ENCODE data around the gene VPS8. TPM values are rescaled to one million over a fixed set of nuclear protein-coding genes. Genes with fewer than 3 reads are reported as not detected.

Gene VPS8
- total and polyA plus RNA-seq, 9 of the 15 experiments (the other 6 are each of a cell fraction or from before 2014, with no cell fraction given): 7.2 to 41.0 (median 28.3) TPM

GRCh38 chr3:184927796-184928315, 115.9 kb downstream of the VPS8 start (continued):
- TF ChIP-seq ETS2 (tag; IDR thresholded peaks at IDR 0.05; ENCODE audit: borderline replicate concordance, poor library complexity, severe bottlenecking) (no peak), ZNF143 (CRISPR knock-in tag; IDR thresholded peaks at IDR 0.05) (no peak), ELK1 (CRISPR knock-in tag; IDR thresholded peaks at IDR 0.05) (no peak), MAFG (tag; conservative IDR thresholded peaks at IDR 0.05) (no peak), MAFK (IDR thresholded peaks at IDR 0.05; ENCODE audit: low read length) (no peak), ZNF717 (CRISPR knock-in tag; IDR thresholded peaks at IDR 0.05) (no peak), PRPF4 (IDR thresholded peaks at IDR 0.05; ENCODE audit: insufficient read depth, low read depth, low read length, poor library complexity, severe bottlenecking) (no peak), BRCA1 (IDR thresholded peaks at IDR 0.05) (no peak), BRCA1 (CRISPR knock-in tag; IDR thresholded peaks at IDR 0.05) (no peak), POLR2H (tag; IDR thresholded peaks at IDR 0.05; ENCODE audit: low read depth) (no peak), DNMT1 (IDR thresholded peaks at IDR 0.05) (no peak), ZKSCAN3 (CRISPR knock-in tag; IDR thresholded peaks at IDR 0.05) (no peak), ILF3 (IDR thresholded peaks at IDR 0.05; ENCODE audit: borderline replicate concordance) (no peak)

All from K562 (cell line).